Measurements from ENCODE around the gene IGFBPL1. TPM values are rescaled to one million over a fixed set of nuclear protein-coding genes. Genes with fewer than 3 reads are reported as not detected.

Gene IGFBPL1
- polyA plus RNA-seq, 1 donor (not counting 4 experiments of a cell fraction or from before 2014, with no cell fraction given) = not detected

- dilution Hi-C loops (cut with MboI; ENCODE audit: extremely low pct_ligation_motif_present, low sequenced_read_pairs) = no loop called here
- Histone ChIP-seq H3K79me2 (ENCODE audit: control insufficient read depth, insufficient read depth, low read length) (no peaks in the 10 kb centered on the region), H3K27ac (ENCODE audit: control insufficient read depth, insufficient read depth, low read length) (no peak overlapping the region), H3K4me3 (ENCODE audit: control insufficient read depth in 2 of 3, extremely low read depth in 1 of 3, insufficient read depth in 2 of 3, low read depth in 1 of 3, low read length in 3 of 3) (no peak overlapping the region), H3K4me2 (ENCODE audit: control insufficient read depth, extremely low read depth, insufficient read depth, low read depth, low read length) (no peak overlapping the region), H2AFZ (ENCODE audit: control insufficient read depth, low read length) (no peak overlapping the region), H3K4me1 (ENCODE audit: control insufficient read depth, extremely low read depth, insufficient read depth, low read length) (no peaks in the 10 kb centered on the region), H3K36me3 (ENCODE audit: control insufficient read depth in 2 of 2, extremely low read depth in 1 of 2, insufficient read depth in 2 of 2, low read length in 2 of 2) (no peaks in the 10 kb centered on the region), H3K27me3 (ENCODE audit: control insufficient read depth, extremely low read depth, insufficient read depth, low read length) (peaks cover 4% of the 10 kb centered on the region), H3K9me1 (ENCODE audit: control insufficient read depth, extremely low read depth, insufficient read depth, low read length) (no peaks in the 10 kb centered on the region), H3K9ac (ENCODE audit: control insufficient read depth, extremely low read depth, insufficient read depth, low read length) (no peak overlapping the region), H4K20me1 (ENCODE audit: control insufficient read depth, extremely low read depth, insufficient read depth, low read length) (no peaks in the 10 kb centered on the region), H3K9me3 (ENCODE audit: control insufficient read depth, low read depth, low read length) (no peaks in the 10 kb centered on the region)
- DNase-seq (ENCODE audit: low read depth, low spot score) (no peak), FAIRE-seq (no peak)
- no peak for TF ChIP-seq CTCF (optimal IDR thresholded peaks at IDR 0.05 in 1 of 3, IDR thresholded peaks at IDR 0.05 in 1 of 3, conservative IDR thresholded peaks at IDR 0.05 in 1 of 3; ENCODE audit: extremely low read depth in 1 of 3, insufficient read depth in 2 of 3, low read length in 3 of 3)
- no peak for TF ChIP-seq EZH2 (IDR thresholded peaks at IDR 0.05; ENCODE audit: low read length)
These were observed 43.1 kb upstream of the IGFBPL1 start for GRCh38 chr9:38467404-38467803.

GRCh38 chr9:38453835-38454234 lies 29.6 kb upstream of the IGFBPL1 start:
- H3K9me3 ChIP-seq (ENCODE audit: control insufficient read depth, low read depth, low read length) = no peaks in the 10 kb centered on the region
- TF ChIP-seq CTCF (optimal IDR thresholded peaks at IDR 0.05 in 1 of 3, IDR thresholded peaks at IDR 0.05 in 1 of 3, conservative IDR thresholded peaks at IDR 0.05 in 1 of 3; ENCODE audit: extremely low read depth in 1 of 3, insufficient read depth in 2 of 3, low read length in 3 of 3) = no peak
- no peak for TF ChIP-seq EZH2 (IDR thresholded peaks at IDR 0.05; ENCODE audit: low read length)
- DNase-seq (ENCODE audit: low read depth, low spot score) (no peak), FAIRE-seq (no peak)
- dilution Hi-C loops (cut with MboI; ENCODE audit: extremely low pct_ligation_motif_present, low sequenced_read_pairs) = loop anchor here (10.0 kb wide), 1 partner anchor 241 kb away; no protein-coding TSS in a partner anchor
- no peak overlapping the region for H3K4me3 ChIP-seq (ENCODE audit: control insufficient read depth in 2 of 3, extremely low read depth in 1 of 3, insufficient read depth in 2 of 3, low read depth in 1 of 3, low read length in 3 of 3)
- H2AFZ ChIP-seq (ENCODE audit: control insufficient read depth, low read length) = no peak overlapping the region
- H3K4me1 ChIP-seq (ENCODE audit: control insufficient read depth, extremely low read depth, insufficient read depth, low read length) = no peaks in the 10 kb centered on the region
- no peak overlapping the region for H3K4me2 ChIP-seq (ENCODE audit: control insufficient read depth, extremely low read depth, insufficient read depth, low read depth, low read length)
- H3K27me3 ChIP-seq (ENCODE audit: control insufficient read depth, extremely low read depth, insufficient read depth, low read length) = peaks cover 12% of the 10 kb centered on the region
- H3K27ac ChIP-seq (ENCODE audit: control insufficient read depth, insufficient read depth, low read length) = no peak overlapping the region
- H3K9ac ChIP-seq (ENCODE audit: control insufficient read depth, extremely low read depth, insufficient read depth, low read length) = no peak overlapping the region
- H3K9me1 ChIP-seq (ENCODE audit: control insufficient read depth, extremely low read depth, insufficient read depth, low read length) = no peaks in the 10 kb centered on the region
- H3K36me3 ChIP-seq (ENCODE audit: control insufficient read depth in 2 of 2, extremely low read depth in 1 of 2, insufficient read depth in 2 of 2, low read length in 2 of 2) = no peaks in the 10 kb centered on the region
- H3K79me2 ChIP-seq (ENCODE audit: control insufficient read depth, insufficient read depth, low read length) = no peaks in the 10 kb centered on the region
- no peaks in the 10 kb centered on the region for H4K20me1 ChIP-seq (ENCODE audit: control insufficient read depth, extremely low read depth, insufficient read depth, low read length)

All from keratinocyte (primary cell).